H9 (cell line): ENCODE measurements around the gene USB1. TPM values are rescaled to one million over a fixed set of nuclear protein-coding genes. Genes with fewer than 3 reads are reported as not detected.

Experiments
- DNase-seq: peaks from one replicate; pipeline ENCODE4 v3.0.0-alpha.2; 2017
- H2AFZ ChIP-seq: one replicate; pipeline ENCODE4 v1.6.1; 2013; ENCODE audit warnings: mild to moderate bottlenecking, low read length, control low read depth, moderate library complexity
- H2AK5ac ChIP-seq: 2 replicates; pipeline ENCODE4 v1.6.1; 2013; ENCODE audit warnings: low read length, control low read depth, mixed read lengths; ENCODE audit not compliant: insufficient read length
- H2BK120ac ChIP-seq: one replicate; pipeline ENCODE4 v1.6.1; 2013; ENCODE audit warnings: low read depth, mild to moderate bottlenecking, low read length, control low read depth, inconsistent platforms; ENCODE audit not compliant: poor library complexity, severe bottlenecking
- H2BK12ac ChIP-seq: 2 replicates; pipeline ENCODE4 v1.6.1; 2013; ENCODE audit warnings: low read length, control low read depth, mixed read lengths, low read depth; ENCODE audit not compliant: insufficient read length
- H2BK15ac ChIP-seq: 2 replicates; pipeline ENCODE4 v1.6.1; 2013; ENCODE audit warnings: low read depth, low read length, control low read depth
- H2BK20ac ChIP-seq: one replicate; pipeline ENCODE4 v1.6.1; 2013; ENCODE audit warnings: low read depth, mild to moderate bottlenecking, low read length, control low read depth, inconsistent platforms; ENCODE audit not compliant: poor library complexity, severe bottlenecking
- H2BK5ac ChIP-seq: 2 replicates; pipeline ENCODE4 v1.6.1; 2013; ENCODE audit warnings: low read length, control low read depth, mixed read lengths; ENCODE audit not compliant: insufficient read length
- H3K14ac ChIP-seq: 2 replicates; pipeline ENCODE4 v1.6.1; 2013; ENCODE audit warnings: low read length, control low read depth; ENCODE audit not compliant: insufficient read depth
- H3K18ac ChIP-seq: 2 replicates; pipeline ENCODE4 v1.6.1; 2013; ENCODE audit warnings: low read depth, mild to moderate bottlenecking, mixed read lengths, low read length, control low read depth; ENCODE audit not compliant: insufficient read length
- H3K23ac ChIP-seq: 2 replicates; pipeline ENCODE4 v1.6.1; 2013; ENCODE audit warnings: low read length, control low read depth, mixed read lengths, low read depth; ENCODE audit not compliant: insufficient read length
- H3K23me2 ChIP-seq: 2 replicates; pipeline ENCODE4 v1.6.1; 2013; ENCODE audit warnings: low read depth, mild to moderate bottlenecking, mixed read lengths, low read length, control low read depth; ENCODE audit not compliant: insufficient read length, poor library complexity, severe bottlenecking
- H3K27ac ChIP-seq: 2 replicates; pipeline ENCODE4 v1.5.1; 2013; ENCODE audit warnings: low read length, control low read depth, mixed read lengths, low read depth; ENCODE audit not compliant: insufficient read length
- H3K27me3 ChIP-seq: 2 replicates; pipeline ENCODE4 v1.6.1; 2013; ENCODE audit warnings: low read length, control low read depth, inconsistent platforms; ENCODE audit not compliant: insufficient read depth
- H3K4ac ChIP-seq: 2 replicates; pipeline ENCODE4 v1.6.1; 2013; ENCODE audit warnings: low read depth, mild to moderate bottlenecking, control low read depth, inconsistent platforms, low read length, moderate library complexity
- H3K4me1 ChIP-seq: 2 replicates; pipeline ENCODE4 v1.6.1; 2013; ENCODE audit warnings: low read length, control low read depth, inconsistent platforms; ENCODE audit not compliant: insufficient read depth
- H3K4me2 ChIP-seq: 2 replicates; pipeline ENCODE4 v1.6.1; 2013; ENCODE audit warnings: low read length, control low read depth, mixed read lengths; ENCODE audit not compliant: insufficient read length, insufficient read depth
- H3K56ac ChIP-seq: 2 replicates; pipeline ENCODE4 v1.6.1; 2013; ENCODE audit warnings: low read depth, mild to moderate bottlenecking, mixed read lengths, low read length, control low read depth; ENCODE audit not compliant: insufficient read length
- H3K79me1 ChIP-seq: 2 replicates; pipeline ENCODE4 v1.6.1; 2013; ENCODE audit warnings: low read depth, mild to moderate bottlenecking, moderate library complexity, low read length, control low read depth, inconsistent platforms; ENCODE audit not compliant: insufficient read depth, poor library complexity, severe bottlenecking
- H3K79me2 ChIP-seq: 2 replicates; pipeline ENCODE4 v1.6.1; 2013; ENCODE audit warnings: low read length, control low read depth, inconsistent platforms; ENCODE audit not compliant: insufficient read depth
- H3K9ac ChIP-seq: 2 replicates; pipeline ENCODE4 v1.6.1; 2013; ENCODE audit warnings: low read length, control low read depth, mixed read lengths; ENCODE audit not compliant: insufficient read length; ENCODE audit errors: extremely low read depth
- H3K9me3 ChIP-seq: one replicate; pipeline ENCODE4 v1.6.1; 2013; ENCODE audit warnings: low read depth, low read length, inconsistent platforms; ENCODE audit not compliant: control insufficient read depth
- H3T11ph ChIP-seq: one replicate; pipeline ENCODE4 v1.6.1; 2013; ENCODE audit warnings: mild to moderate bottlenecking, low read length, control low read depth, inconsistent platforms
- H4K20me1 ChIP-seq: one replicate; pipeline ENCODE4 v1.6.1; 2013; ENCODE audit not compliant: control insufficient read depth, insufficient read length, insufficient read depth
- H4K5ac ChIP-seq: 2 replicates; pipeline ENCODE4 v1.6.1; 2013; ENCODE audit warnings: low read depth, mild to moderate bottlenecking, mixed read lengths, low read length, control low read depth; ENCODE audit not compliant: insufficient read length
- H4K8ac ChIP-seq: replicated peaks from 2 replicates; pipeline ENCODE4 v1.6.1; 2013; ENCODE audit warnings: low read length, control low read depth, mixed read lengths, low read depth; ENCODE audit not compliant: insufficient read length
- H4K91ac ChIP-seq: 2 replicates; pipeline ENCODE4 v1.6.1; 2013; ENCODE audit warnings: low read depth, mild to moderate bottlenecking, moderate library complexity, mixed read lengths, low read length, control low read depth; ENCODE audit not compliant: insufficient read length
- H3K27ac Mint-ChIP-seq, 3 experiments: 2 replicates in 2 of 3; 3 replicates in 1 of 3; pipeline ENCODE4 v1.8.0; 2020 to 2021; ENCODE audit warnings: mixed read lengths in 3 of 3, mild to moderate bottlenecking in 1 of 3, moderate library complexity in 1 of 3
- H3K27me3 Mint-ChIP-seq: 2 replicates; pipeline ENCODE4 v1.8.0; 2021; ENCODE audit warnings: low read depth, mild to moderate bottlenecking, moderate library complexity, mixed read lengths
- H3K36me3 Mint-ChIP-seq, 3 experiments: 2 replicates in 2 of 3; 3 replicates in 1 of 3; pipeline ENCODE4 v1.8.0; 2020 to 2021; ENCODE audit warnings: low read depth in 3 of 3, mixed read lengths in 3 of 3; ENCODE audit not compliant: insufficient read depth in 1 of 3
- H3K4me1 Mint-ChIP-seq, 2 experiments: 2 replicates each; pipeline ENCODE4 v1.8.0; 2020; ENCODE audit warnings: mixed read lengths in 2 of 2
- H3K4me3 Mint-ChIP-seq, 2 experiments: 2 replicates in 1 of 2; 3 replicates in 1 of 2; pipeline ENCODE4 v1.8.0; 2020 to 2021; ENCODE audit warnings: mild to moderate bottlenecking in 2 of 2, mixed read lengths in 2 of 2, moderate library complexity in 1 of 2
- H3K9me3 Mint-ChIP-seq, 2 experiments: 2 replicates in 1 of 2; 3 replicates in 1 of 2; pipeline ENCODE4 v1.8.0; 2020; ENCODE audit warnings: mild to moderate bottlenecking in 2 of 2, mixed read lengths in 2 of 2, moderate library complexity in 1 of 2
- WGBS: extraction: QIAGEN DNeasy Blood & Tissue Kit; methylation state at CpG from one replicate; pipeline ENCODE4 v1.1.7; 2013; ENCODE audit warnings: missing lambda C conversion rate, low lambda C conversion rate, mixed read lengths; ENCODE audit not compliant: insufficient read length; ENCODE audit errors: extremely low coverage; 5-methylcytosine and 5-hydroxymethylcytosine counted together
- total RNA-seq: library from RNA; stranded (reverse); gene quantifications from 2 replicates; pipeline ENCODE4 v1.2.1, GENCODE V29; 2021
- TF ChIP-seq, protein P1 (sequence below): fragments of 200-600 bp; sonication (generic); conservative IDR thresholded peaks from 3 replicates; pipeline ENCODE4 v1.8.0; 2021; ENCODE audit warnings: antibody characterized with exemption, mild to moderate bottlenecking

USB1 gene
- total RNA-seq, 1 experiment from 2014 or later = 65.0 TPM

GRCh38 chr16:57994361-57994760 is 6.8 kb upstream of the USB1 start:
- WGBS = no CpG with 5 or more reads among the region's 4 CpGs
- Histone ChIP-seq H3K27ac (no peak overlapping the region), H3K23ac (no peak overlapping the region), H3K9ac (no peak overlapping the region), H3K27me3 (no peaks in the 10 kb centered on the region), H3K23me2 (no peaks in the 10 kb centered on the region), H3K56ac (no peak overlapping the region), H3K4me1 (peaks cover 2% of the 10 kb centered on the region; the same call in 1 of the 2 replicates), H3K79me1 (no peaks in the 10 kb centered on the region), H4K5ac (no peak overlapping the region), H3K4ac (no peak overlapping the region), H3T11ph (no peak overlapping the region), H4K8ac (no peak overlapping the region), H3K18ac (no peak overlapping the region), H2BK120ac (no peak overlapping the region), H2BK15ac (no peak overlapping the region), H2BK12ac (no peak overlapping the region), H2AFZ (no peak overlapping the region), H4K91ac (no peak overlapping the region), H3K14ac (no peak overlapping the region), H2BK20ac (no peak overlapping the region), H3K79me2 (no peaks in the 10 kb centered on the region), H2AK5ac (no peak overlapping the region), H3K4me2 (no peak overlapping the region), H3K9me3 (no peaks in the 10 kb centered on the region), H4K20me1 (no peaks in the 10 kb centered on the region), H2BK5ac (no peak overlapping the region)
- Mint-ChIP-seq H3K36me3 (peaks cover 4 to 14% (median 12%) of the 10 kb centered on the region in 3 experiments; a peak in 6 of 7 replicates), H3K27me3 (no peaks in the 10 kb centered on the region; the same call in 1 of the 2 replicates), H3K27ac (no peak overlapping the region), H3K9me3 (no peaks in the 10 kb centered on the region), H3K4me1 (peaks cover 15 to 16% of the 10 kb centered on the region in 2 experiments), H3K4me3 (no peak overlapping the region)
- no peak for DNase-seq
- TF ChIP-seq, protein P1, sequence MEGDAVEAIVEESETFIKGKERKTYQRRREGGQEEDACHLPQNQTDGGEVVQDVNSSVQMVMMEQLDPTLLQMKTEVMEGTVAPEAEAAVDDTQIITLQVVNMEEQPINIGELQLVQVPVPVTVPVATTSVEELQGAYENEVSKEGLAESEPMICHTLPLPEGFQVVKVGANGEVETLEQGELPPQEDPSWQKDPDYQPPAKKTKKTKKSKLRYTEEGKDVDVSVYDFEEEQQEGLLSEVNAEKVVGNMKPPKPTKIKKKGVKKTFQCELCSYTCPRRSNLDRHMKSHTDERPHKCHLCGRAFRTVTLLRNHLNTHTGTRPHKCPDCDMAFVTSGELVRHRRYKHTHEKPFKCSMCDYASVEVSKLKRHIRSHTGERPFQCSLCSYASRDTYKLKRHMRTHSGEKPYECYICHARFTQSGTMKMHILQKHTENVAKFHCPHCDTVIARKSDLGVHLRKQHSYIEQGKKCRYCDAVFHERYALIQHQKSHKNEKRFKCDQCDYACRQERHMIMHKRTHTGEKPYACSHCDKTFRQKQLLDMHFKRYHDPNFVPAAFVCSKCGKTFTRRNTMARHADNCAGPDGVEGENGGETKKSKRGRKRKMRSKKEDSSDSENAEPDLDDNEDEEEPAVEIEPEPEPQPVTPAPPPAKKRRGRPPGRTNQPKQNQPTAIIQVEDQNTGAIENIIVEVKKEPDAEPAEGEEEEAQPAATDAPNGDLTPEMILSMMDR = no peak
